ENCODE measurements around the gene EHF. TPM values are rescaled to one million over a fixed set of nuclear protein-coding genes. Genes with fewer than 3 reads are reported as not detected.

EHF gene
- total RNA-seq, 2 donors from 2014 or later, result 0.22 TPM; not detected in 1

- 89 to 94% methylated on average over 12 of the region's 12 CpGs for WGBS, 2 experiments (ENCODE audit: insufficient coverage in 1 of 2, insufficient read length in 1 of 2)
- peak; percentile 63 for DNase-seq
- Histone ChIP-seq H3K27me3 (ENCODE audit: control insufficient read depth, insufficient read depth, low read length, poor library complexity, severe bottlenecking) (peaks cover 9% of the 10 kb centered on the region), H3K36me3 (ENCODE audit: control insufficient read depth, insufficient read depth, low read length) (no peaks in the 10 kb centered on the region), H3K4me3 (ENCODE audit: low read length) (no peak overlapping the region), H3K4me1 (ENCODE audit: control insufficient read depth, insufficient read depth, low read length) (peaks cover 3% of the 10 kb centered on the region), H3K9ac (ENCODE audit: extremely low read depth, low read length, poor library complexity, severe bottlenecking) (no peak overlapping the region), H3K27ac (ENCODE audit: low read depth, low read length) (peak overlapping the region; percentile 30), H3K9me3 (ENCODE audit: control insufficient read depth, low read length) (no peaks in the 10 kb centered on the region)
- no peaks in the 10 kb centered on the region for H3K36me3 Mint-ChIP-seq (ENCODE audit: low read depth)
- H3K4me1 Mint-ChIP-seq, result peaks cover 24% of the 10 kb centered on the region
- no peak overlapping the region for H3K4me3 Mint-ChIP-seq
- no peak for TF ChIP-seq CTCF (conservative IDR thresholded peaks at IDR 0.05)
- H3K27ac Mint-ChIP-seq, result no peak overlapping the region
- no peaks in the 10 kb centered on the region for H3K9me3 Mint-ChIP-seq
- peaks cover 14% of the 10 kb centered on the region for H3K27me3 Mint-ChIP-seq (ENCODE audit: insufficient read depth)
Measured at GRCh38 chr11:34653851-34654482, 33.1 kb downstream of the EHF start.

DNA sequence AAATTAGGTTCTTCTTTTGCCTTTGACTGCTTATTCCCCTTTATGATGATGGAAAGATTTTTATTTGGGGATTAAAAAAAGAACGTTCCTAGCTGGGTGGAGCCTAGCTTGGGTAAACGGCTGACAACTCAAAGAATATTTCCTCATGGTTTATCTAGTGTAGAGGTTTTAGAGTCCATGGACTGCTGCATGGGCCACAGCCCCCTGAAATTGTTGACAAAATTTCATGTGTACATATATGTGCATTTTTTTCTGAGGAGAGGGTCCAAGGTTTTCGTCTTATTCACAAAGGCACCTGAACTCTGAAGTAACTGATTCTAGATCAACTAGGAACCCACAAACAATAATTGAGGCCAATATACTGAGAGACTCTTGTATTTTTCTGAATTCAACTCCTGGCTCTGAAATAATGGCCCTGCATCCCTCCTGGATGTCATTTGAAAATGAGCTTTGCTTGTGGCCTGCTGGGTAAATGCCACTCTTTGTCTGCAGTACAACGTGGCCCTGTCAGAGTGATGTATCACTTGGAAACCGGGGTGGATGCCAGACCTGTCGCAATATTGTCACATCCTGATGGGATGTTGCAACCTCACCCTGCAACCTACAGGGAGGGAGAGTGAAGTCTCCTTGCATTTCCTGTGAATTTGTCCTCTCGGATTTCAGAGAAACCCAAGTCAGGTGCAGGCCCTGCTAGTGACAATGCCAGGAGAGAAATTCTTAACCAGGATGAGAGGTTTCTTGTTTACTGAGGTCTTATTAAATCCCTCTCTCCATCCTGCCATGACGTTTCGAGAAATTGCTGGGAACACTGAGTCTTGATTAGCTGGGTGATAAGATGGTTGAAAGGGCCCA is 33.8 kb downstream of the EHF start:
- Mint-ChIP-seq H3K36me3 (ENCODE audit: low read depth) (no peaks in the 10 kb centered on the region), H3K9me3 (no peaks in the 10 kb centered on the region), H3K27me3 (ENCODE audit: insufficient read depth) (peaks cover 22% of the 10 kb centered on the region), H3K27ac (no peak overlapping the region), H3K4me1 (peaks cover 24% of the 10 kb centered on the region), H3K4me3 (no peak overlapping the region)
- peak overlapping the region; percentile 30 for H3K27ac ChIP-seq (ENCODE audit: low read depth, low read length)
- no peak overlapping the region for H3K4me3 ChIP-seq (ENCODE audit: low read length)
- TF ChIP-seq CTCF (conservative IDR thresholded peaks at IDR 0.05), result no peak
- WGBS, 2 experiments (ENCODE audit: insufficient coverage in 1 of 2, insufficient read length in 1 of 2), result 68 to 78% methylated on average over 5 to 9 of the region's 9 CpGs
- H3K9me3 ChIP-seq (ENCODE audit: control insufficient read depth, low read length), result no peaks in the 10 kb centered on the region
- H3K9ac ChIP-seq (ENCODE audit: extremely low read depth, low read length, poor library complexity, severe bottlenecking), result no peak overlapping the region
- DNase-seq, result peak; percentile 67
- peaks cover 3% of the 10 kb centered on the region for H3K4me1 ChIP-seq (ENCODE audit: control insufficient read depth, insufficient read depth, low read length)
- no peaks in the 10 kb centered on the region for H3K36me3 ChIP-seq (ENCODE audit: control insufficient read depth, insufficient read depth, low read length)
- H3K27me3 ChIP-seq (ENCODE audit: control insufficient read depth, insufficient read depth, low read length, poor library complexity, severe bottlenecking), result peaks cover 16% of the 10 kb centered on the region

DNA sequence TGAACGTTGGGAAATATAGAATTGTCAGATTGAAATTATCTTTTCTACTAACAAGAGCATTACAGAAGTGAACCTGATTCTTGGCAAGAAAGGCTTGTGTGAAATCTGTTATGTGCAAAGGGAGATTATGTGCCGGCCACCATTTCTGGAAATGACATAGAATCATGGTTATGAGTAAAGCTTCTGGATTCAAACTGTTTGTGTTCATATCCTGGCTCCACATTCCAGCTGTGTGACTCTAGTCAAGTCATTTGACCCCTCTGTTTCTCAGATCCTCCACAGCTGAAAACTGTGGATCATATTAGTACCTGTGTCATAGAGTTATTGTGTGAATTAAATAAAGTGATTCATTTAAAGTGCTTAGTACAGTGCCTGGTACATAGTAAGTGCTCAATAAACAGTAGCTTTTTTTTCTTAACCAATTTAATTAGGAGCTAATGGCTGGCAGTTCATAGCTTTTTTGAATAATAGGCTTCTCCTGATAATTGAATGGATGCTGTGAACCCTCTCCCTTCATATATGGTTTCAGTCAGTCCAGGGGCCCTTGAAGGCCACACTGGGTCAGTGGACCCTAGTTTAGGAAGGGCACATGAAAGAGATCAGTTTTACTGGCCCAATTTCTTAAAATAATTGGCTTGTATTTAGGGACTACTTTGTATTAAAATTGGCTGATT is 34.6 kb downstream of the EHF start:
- peak overlapping the region; percentile 30 for H3K27ac ChIP-seq (ENCODE audit: low read depth, low read length)
- no peak for TF ChIP-seq CTCF (conservative IDR thresholded peaks at IDR 0.05)
- no peak overlapping the region for H3K4me3 ChIP-seq (ENCODE audit: low read length)
- H3K27ac Mint-ChIP-seq, result no peak overlapping the region
- H3K9me3 ChIP-seq (ENCODE audit: control insufficient read depth, low read length), result no peaks in the 10 kb centered on the region
- no peak for DNase-seq
- H3K4me1 Mint-ChIP-seq, result peaks cover 24% of the 10 kb centered on the region
- 60 to 88% methylated on average over 1 to 2 of the region's 2 CpGs for WGBS, 2 experiments (ENCODE audit: insufficient coverage in 1 of 2, insufficient read length in 1 of 2)
- H3K36me3 ChIP-seq (ENCODE audit: control insufficient read depth, insufficient read depth, low read length), result no peaks in the 10 kb centered on the region
- peaks cover 24% of the 10 kb centered on the region for H3K27me3 ChIP-seq (ENCODE audit: control insufficient read depth, insufficient read depth, low read length, poor library complexity, severe bottlenecking)
- no peaks in the 10 kb centered on the region for H3K36me3 Mint-ChIP-seq (ENCODE audit: low read depth)
- peaks cover 3% of the 10 kb centered on the region for H3K4me1 ChIP-seq (ENCODE audit: control insufficient read depth, insufficient read depth, low read length)
- H3K27me3 Mint-ChIP-seq (ENCODE audit: insufficient read depth), result peaks cover 26% of the 10 kb centered on the region
- no peaks in the 10 kb centered on the region for H3K9me3 Mint-ChIP-seq
- H3K4me3 Mint-ChIP-seq, result no peak overlapping the region
- no peak overlapping the region for H3K9ac ChIP-seq (ENCODE audit: extremely low read depth, low read length, poor library complexity, severe bottlenecking)
